Stimulated activated CD8-positive, alpha-beta memory T cell treated with anti-CD3 and anti-CD28 coated beads, Interleukin-4, amount 100 ng/mL, for 1 hour (primary cell): ENCODE measurements around the gene MEI4.

Experiments used
- DNase-seq, 2 donors: peaks; one replicate each; pipeline ENCODE4 v3.0.0-alpha.2; 2020; ENCODE audit warnings: low read depth in 2 of 2, low spot score in 1 of 2

MEI4 gene

DNA sequence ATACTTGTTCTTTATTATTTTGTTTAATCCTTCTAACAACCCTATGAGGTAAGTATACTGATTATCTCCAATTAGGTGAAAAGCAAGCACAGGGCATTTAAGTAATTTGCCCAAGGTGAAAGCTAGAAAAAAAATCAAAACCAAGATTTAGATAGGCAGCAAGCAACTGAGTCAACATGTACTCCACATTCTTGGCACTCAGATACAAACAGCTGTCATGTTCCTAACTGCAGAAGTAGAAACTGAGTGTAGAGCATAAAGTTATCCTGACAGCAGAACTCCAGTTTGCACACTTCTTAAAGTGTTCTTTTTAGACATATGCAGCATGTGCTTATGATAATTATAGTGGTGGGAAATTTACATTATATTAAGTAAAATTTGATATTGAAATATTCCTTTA is 278.1 kb downstream of the MEI4 start:
- no peak for DNase-seq

GRCh38 chr6:77962070-77962469 is 309.2 kb downstream of the MEI4 start:
- DNase-seq, result no peak

- no peak for DNase-seq
These were observed 312.6 kb downstream of the MEI4 start for GRCh38 chr6:77965449-77965848.

- DNase-seq, result no peak
These were observed 319.5 kb downstream of the MEI4 start for GRCh38 chr6:77972334-77972733.
